Stimulated activated CD4-positive, alpha-beta T cell treated with anti-CD3 and anti-CD28 coated beads, Interleukin-12 subunit alpha, Interleukin-12 subunit beta, amount 100 ng/mL, for 24 hours (primary cell): Measurements from ENCODE around the gene C17orf114.

ENCODE experiments used
- DNase-seq, 2 experiments: peaks; one replicate each; pipeline ENCODE4 v3.0.0-alpha.2; 2020; ENCODE audit warnings: low read depth in 2 of 2

Gene C17orf114

GRCh38 chr17:4788159-4788806 lies 13.8 kb downstream of the C17orf114 start:
- no peak for DNase-seq

DNA sequence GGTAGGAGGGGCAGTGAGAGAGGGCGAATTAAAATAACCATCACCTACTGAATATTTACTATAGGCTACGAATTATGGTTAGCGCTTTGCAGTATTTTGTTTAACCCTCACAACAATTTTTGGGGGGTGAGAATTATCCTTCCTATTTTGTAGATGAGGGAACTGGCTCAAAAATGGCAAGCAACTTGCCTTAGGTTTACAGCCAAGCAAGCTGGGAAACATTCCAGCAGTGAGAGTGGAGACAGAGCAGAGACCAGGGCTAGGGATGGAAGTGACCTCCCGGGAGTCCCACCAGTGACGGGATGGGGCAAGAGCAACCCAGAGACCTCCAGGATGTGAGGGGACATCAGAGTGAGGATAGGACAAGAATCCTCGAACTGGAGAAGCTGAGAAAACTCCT lies 15.6 kb downstream of the C17orf114 start:
- no peak for DNase-seq

GRCh38 chr17:4786106-4786511 lies 16.0 kb downstream of the C17orf114 start, which contains the start of gene VMO1:
Gene VMO1, minus strand, starts transcription at chr17:4786364. Its CDS starts 12 bp downstream, at chr17:4786352.
- DNase-seq = no peak

- no peak for DNase-seq
These were observed 16.6 kb downstream of the C17orf114 start for GRCh38 chr17:4785311-4786105.

- DNase-seq = no peak
These were observed 19.5 kb downstream of the C17orf114 start for GRCh38 chr17:4782652-4783051.

GRCh38 chr17:4780325-4780955 lies 21.7 kb downstream of the C17orf114 start:
- no peak for DNase-seq

GRCh38 chr17:4777969-4778760 lies 24.0 kb downstream of the C17orf114 start:
- DNase-seq = no peak

DNA sequence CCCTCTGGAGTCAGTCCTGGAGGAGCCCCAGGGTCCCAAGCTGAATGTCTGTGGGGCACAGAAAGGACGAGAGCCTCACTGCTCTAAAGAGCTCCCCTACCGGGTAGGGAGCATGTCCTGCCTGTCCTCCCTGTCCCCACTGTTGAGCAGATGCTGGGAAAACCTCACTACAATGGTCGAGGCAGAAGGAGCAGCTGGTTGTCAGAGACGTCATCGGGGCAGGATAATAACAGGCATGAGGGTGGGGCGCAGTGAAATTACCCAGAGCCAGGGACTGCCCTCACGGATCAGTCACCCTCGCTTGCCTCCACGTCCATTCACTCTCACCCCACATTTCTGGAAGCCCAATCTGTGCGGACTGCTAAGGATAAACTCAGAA lies 29.9 kb downstream of the C17orf114 start:
- no peak for DNase-seq

- no peak for DNase-seq
These were observed 30.5 kb downstream of the C17orf114 start, which contains the start of gene TM4SF5 for GRCh38 chr17:4771519-4772234. Gene TM4SF5, plus strand, starts transcription at chr17:4771886. Its CDS starts 37 bp downstream, at chr17:4771923.

DNA sequence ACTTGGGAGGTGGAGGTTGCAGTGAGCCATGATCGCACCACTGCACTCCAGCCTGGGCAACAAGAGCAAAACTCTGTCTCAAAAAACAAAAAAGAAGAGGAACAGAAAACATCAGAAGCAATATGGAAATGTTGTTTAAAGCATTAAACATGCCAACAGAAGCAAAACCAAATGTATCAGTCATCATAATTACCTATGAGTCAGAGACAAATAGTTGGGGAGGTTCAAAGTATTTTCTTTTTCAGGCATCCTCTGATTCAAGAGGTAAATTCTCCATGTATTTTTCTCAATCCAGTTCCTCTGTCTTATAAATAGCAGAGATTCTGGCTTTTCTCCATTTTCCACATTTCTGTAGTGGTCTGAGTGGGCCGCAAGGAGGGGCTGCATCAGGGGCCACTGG lies 32.5 kb downstream of the C17orf114 start:
- no peak for DNase-seq

DNA sequence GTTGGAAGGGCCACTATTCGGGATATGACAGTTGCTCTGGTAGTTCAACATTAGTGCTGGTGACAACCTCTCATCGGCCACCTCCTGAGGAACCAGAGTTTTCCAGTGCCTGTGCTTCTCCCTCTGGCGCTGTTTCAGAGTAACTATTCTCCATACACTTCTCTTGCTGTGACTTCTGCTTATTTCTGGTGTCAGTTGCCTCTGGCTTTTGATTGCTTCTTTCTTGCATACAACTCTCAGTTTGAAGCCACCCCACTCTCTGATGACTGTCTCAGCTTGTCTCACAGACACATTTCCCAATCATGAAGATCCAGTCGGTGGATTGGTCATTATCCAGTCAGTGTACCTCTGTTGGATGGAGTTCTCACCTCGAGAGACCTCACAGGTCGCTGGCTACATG lies 33.8 kb downstream of the C17orf114 start:
- DNase-seq = no peak

DNA sequence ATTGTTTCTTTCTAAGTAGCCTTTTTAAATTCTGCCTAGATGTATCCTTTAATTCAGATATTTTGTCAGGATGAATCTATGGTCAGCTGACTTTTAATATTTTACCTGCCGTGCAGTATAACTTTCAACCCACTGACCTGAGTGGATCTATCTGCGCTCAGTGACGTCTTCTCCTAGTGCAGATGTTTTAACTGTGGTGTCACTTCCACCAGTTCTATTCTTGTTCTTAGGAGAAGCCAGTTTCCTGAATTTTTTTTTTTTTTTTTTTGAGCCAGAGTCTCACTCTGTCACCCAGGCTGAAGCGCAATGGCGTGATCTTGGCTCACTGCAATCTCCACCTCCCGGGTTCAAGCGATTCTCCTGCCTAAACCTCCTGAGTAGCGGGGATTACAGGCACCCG lies 35.4 kb downstream of the C17orf114 start:
- DNase-seq = no peak

GRCh38 chr17:4766201-4766600 lies 35.9 kb downstream of the C17orf114 start:
- no peak for DNase-seq

GRCh38 chr17:4764595-4764994 lies 37.5 kb downstream of the C17orf114 start:
- no peak for DNase-seq

- no peak for DNase-seq
These were observed 42.3 kb downstream of the C17orf114 start for GRCh38 chr17:4759776-4760236.

- DNase-seq = no peak
These were observed 48.7 kb downstream of the C17orf114 start for GRCh38 chr17:4753392-4753791.

DNA sequence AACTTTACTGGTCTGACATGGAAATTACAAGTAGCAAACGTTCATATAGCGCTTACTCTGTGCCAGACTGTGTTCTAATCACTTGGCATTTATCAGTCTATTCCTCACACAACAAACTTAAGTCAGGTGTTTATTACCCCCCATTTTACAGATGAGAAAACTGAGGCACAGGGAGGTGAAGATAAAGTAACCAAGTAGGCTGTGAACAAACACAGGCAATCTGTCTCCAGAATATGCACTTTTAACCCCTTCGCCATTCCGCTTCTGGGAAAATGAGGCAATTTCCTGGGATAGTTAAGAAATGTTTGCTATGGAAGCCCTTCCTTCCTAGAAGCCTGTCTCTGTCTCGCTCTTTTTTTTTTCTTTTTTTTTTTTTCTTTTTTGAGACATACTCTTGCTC lies 50.2 kb downstream of the C17orf114 start:
- no peak for DNase-seq
